Ectodermal cell (in vitro differentiated cells): ENCODE measurements around the gene PPIA.

Experiments used
- H3K27ac ChIP-seq: 2 replicates; pipeline ENCODE4 v1.7.0; 2013; ENCODE audit warnings: mild to moderate bottlenecking, low read depth, low read length; ENCODE audit not compliant: insufficient read depth, poor library complexity, severe bottlenecking
- H3K27me3 ChIP-seq: 2 replicates; pipeline ENCODE4 v1.7.0; 2013; ENCODE audit warnings: mild to moderate bottlenecking, low read length; ENCODE audit not compliant: insufficient read depth, control insufficient read depth, poor library complexity, severe bottlenecking
- H3K36me3 ChIP-seq: one replicate; pipeline ENCODE4 v1.7.0; 2013; ENCODE audit warnings: low read length; ENCODE audit not compliant: control insufficient read depth, insufficient read depth
- H3K4me1 ChIP-seq: one replicate; pipeline ENCODE4 v1.7.0; 2013; ENCODE audit warnings: low read length; ENCODE audit not compliant: control insufficient read depth, insufficient read depth
- H3K4me3 ChIP-seq: 2 replicates; pipeline ENCODE4 v1.7.0; 2013; ENCODE audit warnings: low read depth, low read length, control low read depth; ENCODE audit not compliant: insufficient read depth
- H3K9me3 ChIP-seq: 2 replicates; pipeline ENCODE4 v1.7.0; 2013; ENCODE audit warnings: mild to moderate bottlenecking, low read length, moderate library complexity; ENCODE audit not compliant: control insufficient read depth
- WGBS, 2 experiments: methylation state at CpG; one replicate each; pipeline ENCODE4 v1.1.7; 2013; ENCODE audit warnings: missing lambda C conversion rate in 2 of 2; 5-methylcytosine and 5-hydroxymethylcytosine counted together

PPIA gene

DNA sequence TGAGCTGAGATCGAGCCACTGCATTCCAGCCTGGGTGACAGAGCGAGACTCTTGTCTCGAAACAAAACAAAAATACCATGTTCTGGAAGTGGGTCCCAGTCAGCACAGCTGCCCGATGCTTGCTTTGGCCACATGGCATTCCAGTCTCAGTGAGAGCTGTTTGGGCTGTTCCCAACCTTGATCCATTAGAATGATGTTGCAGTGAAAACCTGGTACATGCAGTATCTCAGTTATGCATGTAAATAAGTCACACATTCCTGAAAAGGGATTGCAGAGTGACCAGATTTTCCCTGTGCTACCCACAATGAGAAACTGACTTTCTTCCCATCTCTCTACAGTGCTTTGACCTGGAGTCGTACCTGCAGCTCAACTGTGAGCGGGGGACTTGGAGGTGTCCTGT lies 32.4 kb upstream of the PPIA start:
- Histone ChIP-seq H3K36me3 (peaks cover 43% of the 10 kb centered on the region), H3K27ac (no peak overlapping the region), H3K27me3 (no peaks in the 10 kb centered on the region), H3K9me3 (no peaks in the 10 kb centered on the region), H3K4me3 (no peak overlapping the region), H3K4me1 (peaks cover 19% of the 10 kb centered on the region)
- WGBS, 2 experiments = 95 to 96% methylated on average over 6 of the region's 6 CpGs

DNA sequence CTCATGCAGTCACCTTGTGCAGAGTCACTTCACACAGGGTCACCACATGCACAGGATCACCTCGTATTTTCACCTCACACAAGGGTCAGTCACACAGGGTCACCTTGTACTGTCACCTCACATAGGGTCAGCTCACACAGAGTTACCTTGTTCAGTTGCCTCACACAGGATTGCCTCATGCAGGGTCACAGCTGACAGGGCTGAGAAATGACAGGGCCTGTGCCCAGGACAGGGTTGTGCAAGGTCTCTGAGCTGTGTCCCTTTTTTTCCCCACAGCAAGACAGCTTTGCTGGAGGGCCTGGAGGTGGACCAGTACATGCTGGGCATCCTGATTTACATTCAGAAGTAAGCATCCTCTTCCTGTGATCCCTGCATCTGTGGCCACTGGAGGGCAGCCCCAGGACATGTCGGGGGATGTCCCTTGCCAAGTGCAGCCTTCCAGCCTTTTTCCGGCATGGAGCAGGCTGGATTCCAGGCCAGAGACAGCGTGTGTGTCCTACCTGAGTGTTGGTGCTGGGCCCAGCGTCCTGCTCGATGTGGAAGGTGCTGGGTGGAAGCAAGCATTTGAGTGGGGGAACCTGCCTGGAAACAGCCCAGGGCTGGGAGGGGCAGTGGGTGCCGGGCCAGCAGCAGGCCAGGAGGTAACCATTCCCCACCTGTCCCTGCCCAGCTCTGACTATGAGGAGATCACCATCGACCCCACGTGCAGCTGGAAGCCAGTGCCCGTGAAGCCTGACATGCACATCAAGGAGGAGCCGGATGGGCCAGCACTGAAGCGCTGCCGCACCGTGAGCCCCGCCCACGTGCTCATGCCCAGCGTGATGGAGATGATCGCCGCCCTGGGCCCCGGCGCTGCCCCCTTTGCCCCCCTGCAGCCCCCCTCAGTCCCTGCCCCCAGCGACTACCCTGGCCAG lies 31.6 kb upstream of the PPIA start:
- H3K36me3 ChIP-seq = peaks cover 41% of the 10 kb centered on the region

DNA sequence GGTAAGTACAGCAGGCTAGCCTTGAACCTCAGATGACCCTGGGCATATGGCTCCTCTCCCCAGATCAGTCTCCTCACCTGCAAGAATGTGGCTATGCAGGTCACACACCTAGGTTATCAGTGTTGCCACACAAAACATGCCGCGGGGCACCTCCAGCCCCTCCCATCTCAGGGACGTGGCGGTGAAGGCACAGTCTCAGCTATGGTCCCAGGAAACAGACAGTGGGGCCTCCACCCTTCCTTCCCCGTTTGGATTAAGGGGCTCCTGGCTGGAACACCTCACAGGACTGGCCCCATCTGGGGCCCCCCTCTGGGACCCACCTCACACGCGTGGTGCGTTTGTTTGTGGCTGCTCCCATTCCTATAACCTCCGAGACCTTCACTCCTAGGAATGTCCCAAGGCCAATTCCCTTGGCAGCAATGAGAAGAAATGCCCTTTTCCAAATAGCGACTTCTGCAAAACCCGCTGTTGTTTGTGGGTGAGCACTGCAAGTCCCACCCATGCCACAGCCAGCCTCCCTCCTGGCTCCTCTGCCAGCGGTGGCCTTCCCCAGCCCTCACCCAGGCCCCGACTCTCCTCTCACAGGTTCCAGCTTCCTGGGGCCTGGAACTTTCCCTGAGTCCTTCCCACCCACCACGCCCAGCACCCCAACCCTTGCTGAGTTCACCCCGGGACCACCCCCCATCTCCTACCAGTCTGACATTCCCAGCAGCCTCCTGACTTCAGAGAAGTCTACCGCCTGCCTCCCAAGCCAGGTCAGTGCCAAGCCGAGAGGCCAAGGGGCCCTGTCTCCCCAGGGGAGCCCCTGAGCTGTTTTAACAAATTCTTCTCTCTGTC lies 30.7 kb upstream of the PPIA start:
- no peak overlapping the region for H3K27ac ChIP-seq
- peaks cover 35% of the 10 kb centered on the region for H3K36me3 ChIP-seq
- 96 to 97% methylated on average over 17 of the region's 17 CpGs for WGBS, 2 experiments
- H3K9me3 ChIP-seq = no peaks in the 10 kb centered on the region
- no peaks in the 10 kb centered on the region for H3K27me3 ChIP-seq
- no peak overlapping the region for H3K4me3 ChIP-seq
- peaks cover 19% of the 10 kb centered on the region for H3K4me1 ChIP-seq

More for the DNA sequence above, 31.6 kb upstream of the PPIA start:
- Histone ChIP-seq H3K4me3 (no peak overlapping the region), H3K4me1 (peaks cover 19% of the 10 kb centered on the region), H3K27ac (no peak overlapping the region), H3K9me3 (no peaks in the 10 kb centered on the region), H3K27me3 (no peaks in the 10 kb centered on the region)
- WGBS, 2 experiments = 95% methylated on average over 22 of the region's 22 CpGs

DNA sequence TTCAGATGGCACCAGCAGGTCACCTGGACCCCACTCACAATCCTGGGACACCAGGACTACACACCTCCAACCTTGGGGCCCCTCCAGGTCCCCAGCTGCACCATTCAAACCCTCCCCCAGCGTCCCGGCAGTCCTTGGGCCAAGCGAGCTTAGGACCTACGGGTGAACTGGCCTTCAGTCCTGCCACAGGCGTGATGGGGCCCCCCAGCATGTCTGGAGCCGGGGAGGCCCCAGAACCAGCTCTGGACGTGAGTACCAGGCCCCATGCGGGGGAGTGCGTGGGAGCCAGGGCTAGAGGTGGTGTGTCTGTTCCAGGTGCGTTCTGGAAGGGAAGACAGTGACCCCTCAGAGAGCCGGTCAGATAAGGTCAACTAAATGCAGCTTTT lies 30.1 kb upstream of the PPIA start:
- no peak overlapping the region for H3K4me3 ChIP-seq
- H3K27ac ChIP-seq = no peak overlapping the region
- no peaks in the 10 kb centered on the region for H3K9me3 ChIP-seq
- WGBS, 2 experiments = 96% methylated on average over 11 of the region's 11 CpGs
- peaks cover 30% of the 10 kb centered on the region for H3K36me3 ChIP-seq
- no peaks in the 10 kb centered on the region for H3K27me3 ChIP-seq
- peaks cover 19% of the 10 kb centered on the region for H3K4me1 ChIP-seq

DNA sequence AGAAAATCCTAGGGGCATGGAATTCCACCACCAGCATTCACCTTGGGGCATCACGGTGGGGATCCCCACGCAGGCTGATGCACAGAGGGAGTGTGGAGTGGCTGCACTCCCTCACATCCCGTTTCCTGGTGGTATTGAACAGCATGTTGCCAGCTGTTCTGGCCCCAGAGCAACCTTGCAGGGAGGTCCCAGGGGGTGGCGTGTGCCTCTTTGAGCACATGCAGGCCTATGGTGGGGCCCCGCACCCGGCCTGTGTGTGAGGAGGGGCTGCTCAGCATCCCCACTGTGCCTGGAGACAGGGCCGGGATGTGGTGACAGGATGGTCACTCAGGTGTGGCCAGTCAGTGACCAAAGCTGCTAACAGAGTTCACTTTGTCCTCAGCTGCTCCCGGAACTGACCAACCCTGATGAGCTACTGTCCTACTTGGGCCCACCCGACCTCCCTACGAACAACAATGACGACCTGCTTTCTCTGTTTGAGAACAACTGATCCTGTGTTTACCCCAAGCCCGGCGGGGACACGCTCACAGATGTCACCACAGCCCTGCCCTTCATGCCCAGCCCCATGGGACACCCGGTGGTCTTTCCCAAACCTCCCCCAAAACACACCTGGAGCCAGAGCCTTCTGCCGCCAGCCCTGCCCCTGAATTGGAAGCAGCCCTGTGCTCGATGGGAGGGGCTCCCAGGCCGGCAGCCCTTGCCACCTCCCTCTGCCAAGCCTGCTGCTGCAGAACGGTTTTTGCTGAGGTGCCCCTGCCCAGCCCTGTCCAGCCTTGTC lies 29.2 kb upstream of the PPIA start:
- Histone ChIP-seq H3K9me3 (no peaks in the 10 kb centered on the region), H3K4me1 (peaks cover 19% of the 10 kb centered on the region), H3K27me3 (no peaks in the 10 kb centered on the region), H3K27ac (peak overlapping the region; percentile 50), H3K4me3 (no peak overlapping the region), H3K36me3 (peaks cover 30% of the 10 kb centered on the region)
- WGBS, 2 experiments = 91 to 93% methylated on average over 19 of the region's 19 CpGs

DNA sequence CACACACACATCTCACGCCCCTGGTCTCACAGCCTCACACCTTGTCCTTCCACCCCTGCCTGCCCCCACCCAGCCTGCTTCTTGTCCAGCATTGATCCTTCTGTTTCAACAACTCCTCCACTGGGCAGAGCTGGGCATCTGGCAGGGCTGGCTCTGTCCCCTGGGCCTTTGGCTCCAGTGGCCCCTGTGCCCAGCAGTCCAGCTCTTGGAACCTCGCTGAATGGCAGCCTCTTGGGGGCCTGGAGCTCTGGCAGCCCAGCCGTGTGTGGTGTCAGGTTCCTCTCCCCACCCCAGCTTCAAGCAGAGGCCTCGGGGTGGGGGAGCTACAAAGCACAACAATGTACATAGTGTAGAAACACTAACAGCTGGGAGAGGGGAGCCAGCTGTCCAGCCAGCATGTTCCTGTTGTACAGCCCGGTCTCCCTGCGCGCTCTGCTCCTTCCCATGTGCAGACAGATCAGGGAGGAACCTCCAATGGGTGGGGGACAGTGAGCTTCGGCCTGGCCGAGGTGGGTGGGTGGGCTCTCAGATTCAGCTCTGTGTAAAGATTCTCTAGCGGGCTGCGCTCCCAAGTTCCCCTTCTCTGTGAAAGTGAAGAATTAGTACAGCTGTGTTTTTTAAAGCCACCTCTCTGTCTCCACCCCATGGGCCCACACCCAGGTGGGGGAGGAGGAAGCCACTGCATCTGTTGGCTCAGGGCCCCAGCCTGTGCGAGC lies 28.4 kb upstream of the PPIA start:
- H3K9me3 ChIP-seq = no peaks in the 10 kb centered on the region
- WGBS, 2 experiments = 79 to 84% methylated on average over 12 of the region's 12 CpGs
- H3K27me3 ChIP-seq = no peaks in the 10 kb centered on the region
- peaks cover 19% of the 10 kb centered on the region for H3K4me1 ChIP-seq
- H3K4me3 ChIP-seq = no peak overlapping the region
- peak overlapping the region; percentile 50 for H3K27ac ChIP-seq
- H3K36me3 ChIP-seq = peaks cover 30% of the 10 kb centered on the region

DNA sequence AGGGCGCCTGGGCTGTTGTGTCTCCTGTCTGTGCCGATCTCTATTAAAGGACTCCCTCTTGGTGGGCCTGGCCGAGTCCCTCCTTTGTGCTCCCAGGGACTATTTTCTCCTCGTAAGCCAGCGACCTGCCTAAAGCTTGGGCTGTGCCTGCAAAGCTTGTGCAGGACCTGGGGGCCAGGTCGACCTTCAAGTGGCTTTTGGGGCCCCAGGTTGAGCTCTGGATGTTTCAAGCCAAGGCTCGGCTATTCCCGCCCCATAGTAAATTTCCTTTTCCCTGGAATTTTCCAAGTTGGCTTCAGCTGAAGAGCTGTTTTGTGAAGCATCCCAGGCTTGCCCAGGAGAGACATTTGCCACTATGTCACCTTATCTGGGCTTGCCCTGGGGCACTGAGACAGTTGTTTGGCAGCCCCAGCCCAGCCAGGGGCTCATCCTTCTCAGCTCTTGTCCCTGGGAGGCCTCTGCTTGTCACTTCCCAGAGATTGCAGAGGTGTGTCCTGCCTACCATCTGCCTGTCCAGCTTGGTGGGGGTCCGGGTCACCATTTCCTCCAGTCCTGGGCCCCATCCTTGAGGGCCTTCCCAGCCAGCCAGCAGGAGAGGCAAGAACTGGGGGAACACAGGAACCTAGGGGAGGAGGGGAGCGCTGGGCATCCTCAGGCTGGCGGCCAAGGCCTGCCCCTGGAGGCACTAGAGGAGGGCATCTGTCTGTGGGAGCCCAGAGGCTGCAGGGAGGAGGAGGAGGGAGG lies 27.7 kb upstream of the PPIA start:
- Histone ChIP-seq H3K27ac (no peak overlapping the region), H3K27me3 (no peaks in the 10 kb centered on the region)
- 87 to 88% methylated on average over 11 of the region's 11 CpGs for WGBS, 2 experiments

DNA sequence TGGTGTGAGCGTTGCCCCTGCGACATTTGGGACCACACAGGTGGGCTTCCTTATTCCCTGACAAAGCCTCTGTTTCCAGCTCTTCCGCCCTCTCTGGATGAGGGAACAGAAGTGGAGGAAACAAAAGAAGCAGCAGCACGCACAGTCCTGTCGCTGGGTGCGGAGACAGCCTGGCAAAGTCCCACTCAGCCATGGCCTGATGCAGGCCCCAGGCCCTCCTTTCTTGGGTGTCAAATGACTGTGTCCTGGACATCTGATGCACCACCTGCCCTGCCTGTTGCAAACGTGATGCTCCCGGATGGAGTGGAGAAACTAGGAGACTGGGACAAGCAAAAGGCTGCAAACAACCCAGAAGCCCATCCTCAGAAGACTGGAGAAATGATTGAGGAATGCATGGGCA lies 27.1 kb upstream of the PPIA start:
- 83 to 84% methylated on average over 8 of the region's 8 CpGs for WGBS, 2 experiments
- H3K9me3 ChIP-seq = no peaks in the 10 kb centered on the region
- peaks cover 27% of the 10 kb centered on the region for H3K36me3 ChIP-seq
- H3K4me1 ChIP-seq = peaks cover 19% of the 10 kb centered on the region
- H3K27me3 ChIP-seq = no peaks in the 10 kb centered on the region
- no peak overlapping the region for H3K27ac ChIP-seq
- no peak overlapping the region for H3K4me3 ChIP-seq

More for the DNA sequence above, 27.7 kb upstream of the PPIA start:
- Histone ChIP-seq H3K36me3 (peaks cover 30% of the 10 kb centered on the region), H3K9me3 (no peaks in the 10 kb centered on the region), H3K4me1 (peaks cover 19% of the 10 kb centered on the region), H3K4me3 (no peak overlapping the region)

DNA sequence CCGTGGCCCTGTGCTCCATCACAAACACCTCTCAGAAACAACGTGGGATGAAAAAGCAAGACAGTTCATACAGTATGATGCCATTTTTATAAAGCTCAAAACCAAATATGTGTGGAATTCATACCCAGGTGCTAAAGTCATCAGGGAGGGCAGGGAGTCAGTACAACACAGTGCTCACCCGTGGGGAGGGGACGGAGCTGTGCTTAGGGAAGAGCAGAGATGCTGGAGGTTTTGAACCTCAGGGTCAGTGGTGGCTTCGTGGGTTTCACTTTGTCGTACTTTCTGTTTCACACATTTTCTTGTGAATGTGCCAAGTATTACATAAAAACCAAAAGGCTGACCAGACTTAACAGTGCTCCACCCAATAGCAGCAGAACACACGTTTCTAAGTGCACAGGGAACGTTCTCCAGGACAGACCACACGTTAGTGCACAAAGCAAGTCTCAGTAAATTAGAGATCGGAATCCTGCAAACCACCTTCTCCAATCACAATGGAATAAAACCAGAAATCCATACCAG lies 26.6 kb upstream of the PPIA start:
- H3K9me3 ChIP-seq = no peaks in the 10 kb centered on the region
- no peak overlapping the region for H3K27ac ChIP-seq
- H3K27me3 ChIP-seq = no peaks in the 10 kb centered on the region
- peaks cover 19% of the 10 kb centered on the region for H3K4me1 ChIP-seq
- H3K36me3 ChIP-seq = peaks cover 23% of the 10 kb centered on the region
- no peak overlapping the region for H3K4me3 ChIP-seq
- 81 to 83% methylated on average over 10 of the region's 10 CpGs for WGBS, 2 experiments
